HepG2 (cell line): ENCODE measurements around the gene MEPCE. TPM values are rescaled to one million over a fixed set of nuclear protein-coding genes. Genes with fewer than 3 reads are reported as not detected.
A peak's percentile ranks its signal among the peaks of the same experiment; 100 is the strongest.

Experiments
- BATF2 ChIP-seq: sonication (generic); formaldehyde crosslinking; IDR thresholded peaks from 2 replicates; pipeline ENCODE4 v1.8.0; 2022; ENCODE audit warnings: mild to moderate bottlenecking, missing genetic modification reagents, moderate library complexity
- CTCF ChIP-seq: sonication (generic); formaldehyde crosslinking; IDR thresholded peaks from 2 replicates; pipeline ENCODE4 v1.5.0; 2020; ENCODE audit warnings: mild to moderate bottlenecking, missing genetic modification reagents, moderate library complexity
- GABPB1 ChIP-seq: IDR thresholded peaks from 2 replicates; pipeline ENCODE4 v1.6.1; 2016; ENCODE audit warnings: mild to moderate bottlenecking, missing genetic modification reagents, moderate library complexity, missing compliant biosample characterization
- HNRNPK ChIP-seq: fragments of 200-400 bp; formaldehyde crosslinking; IDR thresholded peaks from 2 replicates; pipeline ENCODE4 v1.6.1; 2018; ENCODE audit warnings: low read length, low read depth, moderate library complexity, mild to moderate bottlenecking; ENCODE audit not compliant: poor library complexity, severe bottlenecking
- JUND ChIP-seq: sonication (generic); formaldehyde crosslinking; IDR thresholded peaks from 2 replicates; pipeline ENCODE4 v1.8.0; 2022; ENCODE audit warnings: mild to moderate bottlenecking, missing genetic modification reagents
- KLF11 ChIP-seq: IDR thresholded peaks from 2 replicates; pipeline ENCODE4 v1.6.1; 2016; ENCODE audit warnings: missing compliant biosample characterization
- MAFK ChIP-seq, 2 experiments: IDR thresholded peaks in 1 of 2; conservative IDR thresholded peaks in 1 of 2; 2 replicates each; pipeline ENCODE4 v1.6.1; 2011; ENCODE audit warnings: improper control_type of control experiment in 2 of 2, low read length in 2 of 2
- MYC ChIP-seq: sonication (generic); formaldehyde crosslinking; IDR thresholded peaks from 2 replicates; pipeline ENCODE4 v1.9.0; 2021; ENCODE audit warnings: missing genetic modification reagents, borderline replicate concordance
- NFYC ChIP-seq: IDR thresholded peaks from 2 replicates; pipeline ENCODE4 v1.6.1; 2016; ENCODE audit warnings: missing genetic modification reagents, missing compliant biosample characterization
- NR2F1 ChIP-seq, 2 experiments: fragments of 450-650 bp in 1 of 2; formaldehyde crosslinking in 1 of 2; IDR thresholded peaks; 2 replicates each; pipeline versions ENCODE4 v1.5.0 to v1.6.1; 2016 to 2020; ENCODE audit warnings: mild to moderate bottlenecking in 1 of 2, missing compliant biosample characterization in 1 of 2, missing genetic modification reagents in 1 of 2, moderate library complexity in 1 of 2
- PITX1 ChIP-seq: sonication (generic); formaldehyde crosslinking; IDR thresholded peaks from 2 replicates; pipeline ENCODE4 v1.5.1; 2020; ENCODE audit warnings: mild to moderate bottlenecking, missing genetic modification reagents
- REPIN1 ChIP-seq: sonication (generic); formaldehyde crosslinking; IDR thresholded peaks from 2 replicates; pipeline ENCODE4 v1.8.0; 2022; ENCODE audit warnings: missing genetic modification reagents, low read depth, mild to moderate bottlenecking, borderline replicate concordance
- SALL1 ChIP-seq: sonication (generic); formaldehyde crosslinking; IDR thresholded peaks from 2 replicates; pipeline ENCODE4 v1.8.0; 2022; ENCODE audit warnings: mild to moderate bottlenecking, missing genetic modification reagents
- SMARCC2 ChIP-seq: fragments of 450-650 bp; IDR thresholded peaks from 2 replicates; pipeline ENCODE4 v1.6.1; 2017; ENCODE audit warnings: antibody characterized with exemption, mild to moderate bottlenecking
- ZMAT3 ChIP-seq: sonication (generic); formaldehyde crosslinking; conservative IDR thresholded peaks from 2 replicates; pipeline ENCODE4 v1.7.0; 2021; ENCODE audit warnings: missing genetic modification reagents
- ZNF33A ChIP-seq: sonication (generic); formaldehyde crosslinking; IDR thresholded peaks from 2 replicates; pipeline ENCODE4 v1.5.1; 2020; ENCODE audit warnings: missing genetic modification reagents, mild to moderate bottlenecking, moderate library complexity, borderline replicate concordance
- ZNF550 ChIP-seq: sonication (generic); formaldehyde crosslinking; IDR thresholded peaks from 2 replicates; pipeline ENCODE4 v1.4.0; 2020; ENCODE audit warnings: mild to moderate bottlenecking, missing genetic modification reagents, borderline replicate concordance
- ZNF737 ChIP-seq: sonication (generic); formaldehyde crosslinking; IDR thresholded peaks from 2 replicates; pipeline ENCODE4 v1.5.0; 2020; ENCODE audit warnings: missing genetic modification reagents, mild to moderate bottlenecking, borderline replicate concordance
- ZSCAN29 ChIP-seq: sonication (generic); formaldehyde crosslinking; conservative IDR thresholded peaks from 2 replicates; pipeline ENCODE4 v1.4.0; 2020; ENCODE audit warnings: mild to moderate bottlenecking, missing genetic modification reagents
- polyA plus RNA-seq, 8 experiments: library from polyadenylated mRNA; depleted of rRNA in 3 of 8; stranded (reverse) in 7 of 8; unstranded in 1 of 8; fragments of >200 nt; fragmentation: Illumina TruSeq in 4 of 8; extraction: Trizol in 4 of 8; gene quantifications; 2 replicates each; pipeline versions ENCODE4 v1.2.1 to v1.2.3, GENCODE V29; 2011 to 2016; ENCODE audit warnings: low read depth in 4 of 8, missing spikeins in 1 of 8, mixed read lengths in 1 of 8; ENCODE audit not compliant: insufficient read depth in 1 of 8
- total RNA-seq, 5 experiments: library from RNA; depleted of rRNA; stranded (reverse); fragments of >200 nt; fragmentation: Illumina TruSeq; extraction: Trizol; gene quantifications; 2 replicates each; pipeline ENCODE4 v1.2.3, GENCODE V29; 2016; ENCODE audit warnings: low read depth in 1 of 5
- TF ChIP-seq, protein P1 (sequence below): sonication (generic); formaldehyde crosslinking; IDR thresholded peaks from 2 replicates; pipeline ENCODE4 v1.8.1; 2022; ENCODE audit warnings: mild to moderate bottlenecking, missing genetic modification reagents
- TF ChIP-seq, protein P2 (sequence below): IDR thresholded peaks from 2 replicates; pipeline ENCODE4 v1.6.1; 2016

Gene MEPCE
- total and polyA plus RNA-seq, 2 of the 13 experiments (the other 11 are each of a cell fraction or from before 2014, with no cell fraction given) = 12.3 to 26.0 TPM

DNA sequence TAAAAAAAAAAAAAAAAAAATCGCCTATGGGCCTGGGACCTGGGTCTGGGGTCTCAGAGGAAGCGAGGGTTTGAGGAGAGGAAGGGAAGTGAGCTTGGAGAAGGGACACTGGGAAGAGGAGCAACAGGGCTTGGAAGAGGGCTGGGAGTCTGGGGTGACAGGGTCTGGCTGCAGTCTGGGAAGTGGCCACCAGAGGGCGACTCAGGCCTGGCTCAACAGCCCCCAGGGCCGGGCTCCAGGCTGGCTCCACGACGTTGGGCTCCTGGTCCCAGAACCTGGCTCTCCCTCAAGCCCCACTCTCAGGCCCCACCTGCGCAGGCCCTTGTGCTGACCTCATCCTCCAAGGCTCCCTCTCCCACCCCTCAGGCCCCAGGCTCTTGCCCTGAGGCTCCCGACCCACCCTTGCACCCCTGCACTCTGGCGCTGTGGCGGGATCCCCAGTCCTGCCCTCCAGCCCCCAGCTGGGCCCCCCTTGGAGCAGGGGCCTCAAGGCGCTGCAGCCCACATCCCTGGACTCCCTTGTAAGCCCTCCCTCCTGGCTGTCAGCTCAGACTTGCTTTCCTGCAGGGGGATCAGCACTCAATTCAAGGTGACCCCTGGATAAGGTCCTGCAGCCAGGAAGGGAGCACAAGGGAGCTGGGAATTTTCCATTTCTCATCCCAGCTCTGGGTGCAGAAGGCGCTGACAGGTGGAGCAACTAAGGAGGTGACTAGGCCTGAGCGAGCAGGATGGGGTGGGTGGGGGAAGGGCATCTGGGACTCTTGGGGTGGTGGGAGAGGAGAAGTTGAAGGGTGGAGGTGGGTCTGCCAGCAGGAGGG is 39.8 kb downstream of the MEPCE start (continued):
- no peak for TF ChIP-seq ZNF737 (CRISPR knock-in tag)
- TF ChIP-seq, protein P1, sequence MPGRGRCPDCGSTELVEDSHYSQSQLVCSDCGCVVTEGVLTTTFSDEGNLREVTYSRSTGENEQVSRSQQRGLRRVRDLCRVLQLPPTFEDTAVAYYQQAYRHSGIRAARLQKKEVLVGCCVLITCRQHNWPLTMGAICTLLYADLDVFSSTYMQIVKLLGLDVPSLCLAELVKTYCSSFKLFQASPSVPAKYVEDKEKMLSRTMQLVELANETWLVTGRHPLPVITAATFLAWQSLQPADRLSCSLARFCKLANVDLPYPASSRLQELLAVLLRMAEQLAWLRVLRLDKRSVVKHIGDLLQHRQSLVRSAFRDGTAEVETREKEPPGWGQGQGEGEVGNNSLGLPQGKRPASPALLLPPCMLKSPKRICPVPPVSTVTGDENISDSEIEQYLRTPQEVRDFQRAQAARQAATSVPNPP = 0 out of 2 replicates have a peak, but pooled peaks have one; percentile 29
- no peak; the same call in 1 of the 2 replicates for TF ChIP-seq MYC (CRISPR knock-in tag)
- TF ChIP-seq ZNF33A = no peak
- no peak for TF ChIP-seq NFYC
- peak; percentile 71; the same call in 1 of the 2 replicates for TF ChIP-seq REPIN1
- peak; percentile 64 for TF ChIP-seq HNRNPK
- TF ChIP-seq KLF11 = no peak
- peak; percentile 95 for TF ChIP-seq CTCF
- TF ChIP-seq, protein P2, sequence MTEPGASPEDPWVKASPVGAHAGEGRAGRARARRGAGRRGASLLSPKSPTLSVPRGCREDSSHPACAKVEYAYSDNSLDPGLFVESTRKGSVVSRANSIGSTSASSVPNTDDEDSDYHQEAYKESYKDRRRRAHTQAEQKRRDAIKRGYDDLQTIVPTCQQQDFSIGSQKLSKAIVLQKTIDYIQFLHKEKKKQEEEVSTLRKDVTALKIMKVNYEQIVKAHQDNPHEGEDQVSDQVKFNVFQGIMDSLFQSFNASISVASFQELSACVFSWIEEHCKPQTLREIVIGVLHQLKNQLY (CRISPR knock-in tag) = no peak
- TF ChIP-seq MAFK (conservative IDR thresholded peaks at IDR 0.05 in 1 of 2, IDR thresholded peaks at IDR 0.05 in 1 of 2; ENCODE audit: low read length in 2 of 2) = no peak
- no peak for TF ChIP-seq ZMAT3 (CRISPR knock-in tag)
- no peak for TF ChIP-seq SMARCC2
- TF ChIP-seq GABPB1 (CRISPR knock-in tag) = peak; percentile 33; the same call in 1 of the 2 replicates
- no peak for TF ChIP-seq JUND (CRISPR knock-in tag)
- no peak for TF ChIP-seq BATF2 (CRISPR knock-in tag)
- TF ChIP-seq NR2F1 (CRISPR knock-in tag; IDR thresholded peaks at IDR 0.05) = no peak
- TF ChIP-seq SALL1 (CRISPR knock-in tag) = peak; percentile 39; the same call in 1 of the 2 replicates
- no peak for TF ChIP-seq PITX1 (CRISPR knock-in tag)
- TF ChIP-seq ZNF550 (CRISPR knock-in tag) = no peak
- TF ChIP-seq ZSCAN29 = 0 out of 2 replicates have a peak, but pooled peaks have one; percentile 38
